Panc1 (cell line): ENCODE data around the gene NEURL3.

Source experiments
- POLR2AphosphoS5 ChIP-seq: IDR thresholded peaks from 2 replicates; pipeline ENCODE4 v1.6.1; 2012; ENCODE audit warnings: mild to moderate bottlenecking, low read depth, low read length, moderate library complexity
- TF ChIP-seq, protein P1 (sequence below): fragments of 450-650 bp; IDR thresholded peaks from 2 replicates; pipeline ENCODE4 v1.5.1; 2017; ENCODE audit warnings: mild to moderate bottlenecking

DNA sequence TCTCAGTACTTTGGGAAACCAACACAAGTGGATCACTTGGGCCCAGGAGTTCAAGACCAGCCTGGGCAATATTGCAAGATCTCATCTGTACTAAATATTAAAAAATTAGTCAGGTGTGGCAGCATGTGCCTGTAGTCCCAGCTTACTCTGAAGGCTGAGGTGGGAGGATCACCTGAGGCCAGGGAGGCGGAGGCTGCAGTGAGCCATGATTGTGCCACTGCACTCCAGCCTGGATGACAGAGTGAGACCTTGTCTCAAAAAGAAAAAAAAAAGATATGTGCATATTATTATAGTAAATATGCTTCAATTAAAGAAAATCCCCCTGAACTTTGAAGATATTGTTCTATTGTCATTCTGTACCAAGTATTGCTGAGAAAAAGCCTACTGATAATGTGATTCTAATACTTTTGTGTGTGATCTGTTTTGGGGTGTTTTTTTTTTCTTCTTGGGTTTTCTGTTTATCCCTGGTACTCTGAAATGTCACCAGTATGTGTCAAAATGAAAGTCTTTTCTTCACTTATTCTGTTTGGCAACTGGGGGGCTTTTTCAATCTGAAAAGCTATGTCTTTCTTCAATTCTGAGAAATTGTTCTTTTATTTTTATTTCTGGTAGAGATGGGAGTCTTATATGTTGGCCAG is 13.2 kb downstream of the NEURL3 start:
- TF ChIP-seq, protein P1, sequence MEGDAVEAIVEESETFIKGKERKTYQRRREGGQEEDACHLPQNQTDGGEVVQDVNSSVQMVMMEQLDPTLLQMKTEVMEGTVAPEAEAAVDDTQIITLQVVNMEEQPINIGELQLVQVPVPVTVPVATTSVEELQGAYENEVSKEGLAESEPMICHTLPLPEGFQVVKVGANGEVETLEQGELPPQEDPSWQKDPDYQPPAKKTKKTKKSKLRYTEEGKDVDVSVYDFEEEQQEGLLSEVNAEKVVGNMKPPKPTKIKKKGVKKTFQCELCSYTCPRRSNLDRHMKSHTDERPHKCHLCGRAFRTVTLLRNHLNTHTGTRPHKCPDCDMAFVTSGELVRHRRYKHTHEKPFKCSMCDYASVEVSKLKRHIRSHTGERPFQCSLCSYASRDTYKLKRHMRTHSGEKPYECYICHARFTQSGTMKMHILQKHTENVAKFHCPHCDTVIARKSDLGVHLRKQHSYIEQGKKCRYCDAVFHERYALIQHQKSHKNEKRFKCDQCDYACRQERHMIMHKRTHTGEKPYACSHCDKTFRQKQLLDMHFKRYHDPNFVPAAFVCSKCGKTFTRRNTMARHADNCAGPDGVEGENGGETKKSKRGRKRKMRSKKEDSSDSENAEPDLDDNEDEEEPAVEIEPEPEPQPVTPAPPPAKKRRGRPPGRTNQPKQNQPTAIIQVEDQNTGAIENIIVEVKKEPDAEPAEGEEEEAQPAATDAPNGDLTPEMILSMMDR, result no peak
- TF ChIP-seq POLR2AphosphoS5, result no peak
